IgD-negative memory B cell (primary cell): ENCODE results near the gene FGF18. TPM values are rescaled to one million over a fixed set of nuclear protein-coding genes. Genes with fewer than 3 reads are reported as not detected.
"Not testable (repeated sequence)": the region's sequence is repeated elsewhere in the genome, so short reads cannot be mapped to it uniquely, and the experiment has no call there.

Experiments
- H3K27ac Mint-ChIP-seq, 3 donors: one replicate each; pipeline ENCODE4 v1.8.0; 2020 to 2022; ENCODE audit warnings: mild to moderate bottlenecking in 3 of 3, mixed read lengths in 3 of 3, moderate library complexity in 1 of 3
- H3K27me3 Mint-ChIP-seq: one replicate; pipeline ENCODE4 v1.8.0; 2021; ENCODE audit warnings: mixed read lengths
- H3K36me3 Mint-ChIP-seq: one replicate; pipeline ENCODE4 v1.8.0; 2020; ENCODE audit warnings: mild to moderate bottlenecking, mixed read lengths
- H3K4me1 Mint-ChIP-seq, 3 donors: one replicate each; pipeline ENCODE4 v1.8.0; 2020 to 2022; ENCODE audit warnings: mixed read lengths in 3 of 3, mild to moderate bottlenecking in 1 of 3
- H3K4me3 Mint-ChIP-seq, 4 donors: one replicate each; pipeline ENCODE4 v1.8.0; 2020 to 2022; ENCODE audit warnings: mild to moderate bottlenecking in 4 of 4, mixed read lengths in 4 of 4, moderate library complexity in 3 of 4
- H3K9me3 Mint-ChIP-seq, 3 donors: one replicate each; pipeline ENCODE4 v1.8.0; 2020 to 2021; ENCODE audit warnings: mixed read lengths in 3 of 3, mild to moderate bottlenecking in 1 of 3
- polyA plus RNA-seq: library from polyadenylated mRNA; unstranded; fragments of 300-500 nt; fragmentation: Illumina TruSeq; gene quantifications from one replicate; pipeline ENCODE4 v1.2.3, GENCODE V29; 2021

The FGF18 gene
- polyA plus RNA-seq, 1 donor from 2014 or later, result not detected

GRCh38 chr5:171495122-171495700, 75.8 kb downstream of the FGF18 start:
- Mint-ChIP-seq H3K36me3 (no peaks in the 10 kb centered on the region), H3K4me3 (no peak overlapping the region), H3K27ac (no peak overlapping the region), H3K27me3 (peaks cover 9% of the 10 kb centered on the region), H3K9me3 (peaks cover 0 to 3% (median 0%) of the 10 kb centered on the region in 3 donors), H3K4me1 (no peaks in the 10 kb centered on the region)

DNA sequence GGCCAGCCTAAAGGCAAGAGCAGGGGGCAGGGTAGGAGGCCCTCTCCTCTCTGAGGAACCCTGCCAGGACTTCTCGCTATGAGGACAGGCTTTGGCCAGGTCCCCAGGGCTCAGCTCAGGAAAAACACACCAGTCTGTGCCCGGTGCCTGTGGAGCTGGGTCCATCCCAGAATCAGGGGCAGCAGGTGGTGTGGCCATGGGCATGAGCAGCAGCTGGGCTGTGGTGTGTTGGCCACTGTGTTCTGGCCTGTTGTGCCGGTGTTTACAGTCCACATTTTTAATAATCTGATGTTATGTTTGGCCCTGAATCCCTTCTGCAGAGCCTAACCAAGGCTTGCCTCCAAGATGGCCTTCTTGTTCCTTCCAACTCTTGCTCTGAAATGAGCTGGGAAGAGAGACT, 77.0 kb downstream of the FGF18 start:
- no peaks in the 10 kb centered on the region for H3K4me1 Mint-ChIP-seq
- H3K27ac Mint-ChIP-seq, result no peak overlapping the region
- H3K4me3 Mint-ChIP-seq, result no peak overlapping the region
- no peaks in the 10 kb centered on the region for H3K36me3 Mint-ChIP-seq
- H3K9me3 Mint-ChIP-seq, result peaks cover 0 to 3% (median 0%) of the 10 kb centered on the region in 3 donors
- H3K27me3 Mint-ChIP-seq, result peaks cover 9% of the 10 kb centered on the region

DNA sequence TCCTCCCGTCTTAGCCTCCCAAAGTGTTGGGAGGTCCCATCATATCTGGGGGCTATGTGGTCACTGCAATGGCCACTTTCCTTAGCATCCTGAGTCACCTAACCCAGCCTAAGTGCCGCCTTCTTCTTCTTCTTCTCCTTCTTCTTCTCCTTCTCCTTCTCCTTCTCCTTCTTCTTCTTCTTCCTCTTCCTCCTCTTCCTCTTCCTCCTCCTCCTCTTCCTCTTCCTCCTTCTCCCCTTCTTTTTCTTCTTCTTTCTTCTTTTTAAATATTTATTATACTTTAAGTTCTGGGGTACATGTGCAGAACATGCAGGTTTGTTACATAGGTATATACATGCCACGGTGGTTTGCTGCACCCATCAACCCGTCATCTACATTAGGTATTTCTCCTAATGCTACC, 78.0 kb downstream of the FGF18 start:
- H3K36me3 Mint-ChIP-seq, result not testable (repeated sequence)

GRCh38 chr5:171498166-171498565, 78.7 kb downstream of the FGF18 start:
- Mint-ChIP-seq H3K36me3 (no peaks in the 10 kb centered on the region), H3K4me1 (no peaks in the 10 kb centered on the region), H3K27me3 (peaks cover 9% of the 10 kb centered on the region), H3K4me3 (no peak overlapping the region), H3K27ac (no peak overlapping the region), H3K9me3 (peaks cover 0 to 2% (median 0%) of the 10 kb centered on the region in 3 donors)

More for the DNA sequence above, 78.0 kb downstream of the FGF18 start:
- not testable (repeated sequence) for H3K27ac Mint-ChIP-seq, H3K9me3 Mint-ChIP-seq, H3K4me1 Mint-ChIP-seq, H3K4me3 Mint-ChIP-seq, H3K27me3 Mint-ChIP-seq

- Mint-ChIP-seq H3K27ac (no peak overlapping the region), H3K4me3 (no peak overlapping the region), H3K36me3 (no peaks in the 10 kb centered on the region), H3K9me3 (no peaks in the 10 kb centered on the region), H3K27me3 (peaks cover 5% of the 10 kb centered on the region), H3K4me1 (no peaks in the 10 kb centered on the region)
These were observed 80.2 kb downstream of the FGF18 start for GRCh38 chr5:171499611-171500010.

DNA sequence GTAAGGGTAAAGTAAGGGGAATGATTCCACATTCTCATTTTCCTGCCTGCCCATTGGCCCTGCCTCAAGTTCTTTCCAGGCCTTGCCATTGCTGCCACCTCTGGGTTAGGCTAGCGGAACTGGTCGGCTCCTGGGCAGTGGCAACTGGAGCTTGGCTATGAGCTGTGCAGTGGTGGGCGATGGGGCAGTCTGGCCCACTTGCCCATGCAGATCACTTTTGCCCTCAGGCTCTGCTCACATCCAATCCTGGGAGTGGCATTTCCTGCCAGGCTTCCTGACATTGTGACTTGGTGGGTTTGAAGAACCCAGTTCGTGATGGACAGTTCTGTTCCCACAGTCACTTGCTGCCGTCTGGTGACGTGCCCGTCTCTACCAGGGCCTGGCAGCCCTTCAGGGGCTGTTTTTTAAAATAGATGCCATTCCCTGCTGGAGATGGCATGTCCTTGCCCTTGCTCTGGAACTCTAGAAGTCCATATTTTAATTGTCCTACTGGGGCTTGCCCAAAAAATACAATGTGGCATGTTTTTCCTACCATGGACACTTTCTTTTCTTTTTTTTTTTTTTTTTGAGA, 86.1 kb downstream of the FGF18 start:
- H3K4me1 Mint-ChIP-seq, result no peaks in the 10 kb centered on the region
- H3K4me3 Mint-ChIP-seq, result no peak overlapping the region
- H3K27me3 Mint-ChIP-seq, result no peaks in the 10 kb centered on the region
- H3K9me3 Mint-ChIP-seq, result no peaks in the 10 kb centered on the region
- no peaks in the 10 kb centered on the region for H3K36me3 Mint-ChIP-seq
- H3K27ac Mint-ChIP-seq, result no peak overlapping the region

DNA sequence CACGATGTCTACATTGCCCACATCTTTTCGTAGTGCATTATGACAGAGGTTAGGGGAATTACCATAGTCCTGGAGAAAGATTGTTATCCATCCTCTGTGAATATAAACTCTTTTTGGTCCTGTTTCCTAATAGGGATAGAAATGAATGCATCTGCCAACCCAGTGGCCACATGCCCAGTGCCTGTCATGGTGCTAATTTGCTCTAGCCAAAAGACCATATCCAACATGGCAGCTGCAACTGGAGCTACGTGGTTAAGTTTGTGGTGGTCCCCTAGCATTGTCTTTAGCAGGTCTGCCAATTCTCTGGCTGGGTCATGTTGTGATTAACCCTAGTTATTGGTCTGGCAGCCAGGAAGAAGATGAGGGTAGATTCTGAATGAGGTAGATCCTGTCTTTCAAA, 87.5 kb downstream of the FGF18 start:
- Mint-ChIP-seq H3K36me3 (no peaks in the 10 kb centered on the region), H3K27ac (no peak overlapping the region), H3K4me3 (no peak overlapping the region), H3K9me3 (no peaks in the 10 kb centered on the region), H3K4me1 (no peaks in the 10 kb centered on the region), H3K27me3 (no peaks in the 10 kb centered on the region)

Other genes starting within 250 kb of the FGF18 start
- gene TLX3, start 110.4 kb upstream of the FGF18 start, polyA plus RNA-seq, result not detected
- gene NPM1, start 31.8 kb upstream of the FGF18 start, polyA plus RNA-seq, result 715 TPM